ENCODE data around the gene BCAS1.

BCAS1 gene

GRCh38 chr20:54059691-54060364 lies 10.6 kb downstream of the BCAS1 start:
- no peak for TF ChIP-seq CTCF (IDR thresholded peaks at IDR 0.05; ENCODE audit: insufficient read depth, low read length)
- no peak for TF ChIP-seq REST (IDR thresholded peaks at IDR 0.05; ENCODE audit: insufficient replicate concordance, low read depth)
- no peak for TF ChIP-seq GABPA (IDR thresholded peaks at IDR 0.05; ENCODE audit: low read depth)
- no peak for TF ChIP-seq SPI1 (IDR thresholded peaks at IDR 0.05; ENCODE audit: borderline replicate concordance, low read depth)
- TF ChIP-seq POLR2AphosphoS5 (IDR thresholded peaks at IDR 0.05; ENCODE audit: low read depth): no peak
- Histone ChIP-seq H3K27ac (replicated peaks) (no peak overlapping the region), H3K27me3 (ENCODE audit: insufficient read depth, poor library complexity, severe bottlenecking) (no peaks in the 10 kb centered on the region), H3K4me3 (replicated peaks; ENCODE audit: insufficient read depth, low read length) (no peak overlapping the region)
- DNase-seq (ENCODE audit: low read depth in 1 of 2, low spot score in 1 of 2): no peak

GRCh38 chr20:54058420-54059139 lies 11.8 kb downstream of the BCAS1 start:
- Histone ChIP-seq H3K27me3 (ENCODE audit: insufficient read depth, poor library complexity, severe bottlenecking) (no peaks in the 10 kb centered on the region), H3K27ac (replicated peaks) (no peak overlapping the region), H3K4me3 (replicated peaks; ENCODE audit: insufficient read depth, low read length) (no peak overlapping the region)
- TF ChIP-seq REST (IDR thresholded peaks at IDR 0.05; ENCODE audit: insufficient replicate concordance, low read depth): no peak
- no peak for TF ChIP-seq GABPA (IDR thresholded peaks at IDR 0.05; ENCODE audit: low read depth)
- TF ChIP-seq CTCF (IDR thresholded peaks at IDR 0.05; ENCODE audit: insufficient read depth, low read length): no peak
- no peak for DNase-seq (ENCODE audit: low read depth in 1 of 2, low spot score in 1 of 2)

- TF ChIP-seq POLR2AphosphoS5 (IDR thresholded peaks at IDR 0.05; ENCODE audit: low read depth): no peak
- TF ChIP-seq GABPA (IDR thresholded peaks at IDR 0.05; ENCODE audit: low read depth): no peak
- TF ChIP-seq REST (IDR thresholded peaks at IDR 0.05; ENCODE audit: insufficient replicate concordance, low read depth): no peak
- no peak for TF ChIP-seq CTCF (IDR thresholded peaks at IDR 0.05; ENCODE audit: insufficient read depth, low read length)
- TF ChIP-seq SPI1 (IDR thresholded peaks at IDR 0.05; ENCODE audit: borderline replicate concordance, low read depth): no peak
- DNase-seq (ENCODE audit: low read depth in 1 of 2, low spot score in 1 of 2): no peak
- Histone ChIP-seq H3K27ac (replicated peaks) (no peak overlapping the region), H3K27me3 (ENCODE audit: insufficient read depth, poor library complexity, severe bottlenecking) (no peaks in the 10 kb centered on the region), H3K4me3 (replicated peaks; ENCODE audit: insufficient read depth, low read length) (no peak overlapping the region)
Observed at GRCh38 chr20:54056762-54057639, 13.4 kb downstream of the BCAS1 start.
